Loucy (cell line): ENCODE data around the gene HDAC10.
A peak's percentile ranks its signal among the peaks of the same experiment; 100 is the strongest.

Experiments used
- H2AFZ ChIP-seq: fragments of 200-600 bp; sonication (generic); 2 replicates; pipeline ENCODE4 v1.6.0; 2016; ENCODE audit warnings: antibody characterized with exemption, mild to moderate bottlenecking, low read length, moderate library complexity
- H3F3A ChIP-seq: fragments of 200-600 bp; 2 replicates; pipeline ENCODE4 v1.6.0; 2016; ENCODE audit warnings: antibody characterized with exemption, low read depth, mild to moderate bottlenecking
- H3K27me3 ChIP-seq: fragments of 200-600 bp; sonication (generic); 2 replicates; pipeline ENCODE4 v1.6.1; 2014; ENCODE audit warnings: low read length, mild to moderate bottlenecking; ENCODE audit not compliant: insufficient read depth, poor library complexity, severe bottlenecking
- H3K36me3 ChIP-seq: fragments of 200-600 bp; sonication (generic); 2 replicates; pipeline ENCODE4 v1.6.1; 2016; ENCODE audit warnings: low read length; ENCODE audit not compliant: insufficient read depth
- H3K4me1 ChIP-seq: fragments of 200-600 bp; sonication (generic); 2 replicates; pipeline ENCODE4 v1.5.1; 2014; ENCODE audit warnings: low read length, mild to moderate bottlenecking; ENCODE audit not compliant: insufficient read depth, poor library complexity, severe bottlenecking
- H3K4me2 ChIP-seq: fragments of 200-600 bp; sonication (generic); 2 replicates; pipeline ENCODE4 v1.6.0; 2014; ENCODE audit warnings: antibody characterized with exemption, low read length, low read depth, mild to moderate bottlenecking; ENCODE audit not compliant: poor library complexity, severe bottlenecking
- H3K4me3 ChIP-seq: fragments of 200-600 bp; sonication (generic); 2 replicates; pipeline ENCODE4 v1.5.1; 2014; ENCODE audit warnings: low read length, mild to moderate bottlenecking, mixed read lengths; ENCODE audit not compliant: poor library complexity, severe bottlenecking
- H3K79me2 ChIP-seq: fragments of 200-600 bp; sonication (generic); 2 replicates; pipeline ENCODE4 v1.6.1; 2014; ENCODE audit warnings: low read length; ENCODE audit not compliant: insufficient read depth
- H3K9ac ChIP-seq: fragments of 200-600 bp; sonication (generic); 2 replicates; pipeline ENCODE4 v1.6.0; 2014; ENCODE audit warnings: mild to moderate bottlenecking, low read depth, low read length, moderate library complexity; ENCODE audit not compliant: poor library complexity, severe bottlenecking
- H3K9me2 ChIP-seq: fragments of 200-600 bp; sonication (generic); replicated peaks from 2 replicates; pipeline ENCODE4 v1.6.1; 2016; ENCODE audit warnings: low read depth, low read length, mixed read lengths
- H3K9me3 ChIP-seq: fragments of 200-600 bp; sonication (generic); 2 replicates; pipeline ENCODE4 v1.6.1; 2014; ENCODE audit warnings: mild to moderate bottlenecking, antibody characterized with exemption, low read length, low read depth; ENCODE audit not compliant: insufficient read depth
- H4K20me1 ChIP-seq: fragments of 200-600 bp; sonication (generic); 2 replicates; pipeline ENCODE4 v1.6.0; 2014; ENCODE audit warnings: antibody characterized with exemption, low read length, mild to moderate bottlenecking; ENCODE audit not compliant: insufficient read depth, poor library complexity, severe bottlenecking
- EZH2phosphoT487 ChIP-seq: fragments of 200-600 bp; IDR thresholded peaks from 2 replicates; pipeline ENCODE4 v1.6.1; 2018; ENCODE audit warnings: antibody characterized with exemption, mild to moderate bottlenecking, moderate library complexity, borderline replicate concordance
- TF ChIP-seq, protein P1 (sequence below): fragments of 200-600 bp; sonication (generic); conservative IDR thresholded peaks from 2 replicates; pipeline ENCODE4 v1.5.1; 2014; ENCODE audit warnings: mild to moderate bottlenecking, antibody characterized with exemption, low read length

The HDAC10 gene

DNA sequence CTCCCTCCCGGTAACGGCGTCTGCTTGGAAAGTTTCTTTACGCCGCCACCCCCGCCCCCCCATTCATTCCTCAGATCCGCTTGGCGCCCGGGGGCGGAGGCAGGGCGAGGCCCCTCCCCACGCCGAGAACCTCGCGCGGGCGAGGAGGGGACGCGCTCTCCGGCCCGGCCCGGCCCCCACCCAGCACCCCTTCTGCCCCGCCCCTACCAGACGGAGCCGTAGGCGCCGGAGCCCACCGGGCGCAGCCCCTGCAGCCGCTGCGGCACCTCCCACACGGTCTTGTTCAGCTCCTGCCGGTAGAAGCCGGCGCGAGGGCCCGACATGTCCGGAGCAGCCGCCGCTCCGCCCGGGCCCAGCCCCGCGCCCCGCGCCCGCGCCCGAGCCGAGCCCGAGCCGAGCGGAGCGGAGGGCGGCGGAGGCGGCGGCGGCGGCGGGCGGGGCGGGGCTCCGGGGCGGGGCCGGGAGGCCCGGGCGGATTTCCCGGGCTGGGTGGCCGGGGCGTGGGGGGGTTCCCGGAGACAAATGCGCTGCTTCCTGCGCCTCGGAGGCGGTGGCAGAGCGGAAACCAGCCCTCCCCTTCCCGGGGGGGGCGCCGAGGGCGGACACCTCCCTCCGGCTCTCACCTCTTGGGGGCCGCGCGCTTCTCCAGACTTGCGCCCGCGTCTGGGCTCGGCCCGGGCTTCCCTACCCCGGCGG is 19.1 kb upstream of the HDAC10 start, which contains the start of gene MAPK11:
MAPK11 (minus strand) TSS at position 411 of the 696 bp plus-strand sequence; CDS start at position 323, 88 bp downstream.
- H3K27me3 ChIP-seq, result no peaks in the 10 kb centered on the region
- no peaks in the 10 kb centered on the region for H3K9me2 ChIP-seq
- H2AFZ ChIP-seq, result no peak within 1 kb of the TSS
- peak within 1 kb of the TSS; percentile 59 for H3K4me3 ChIP-seq
- no peak within 1 kb of the TSS for H3K9ac ChIP-seq
- no peaks in the 10 kb centered on the region for H3K79me2 ChIP-seq
- peak within 1 kb of the TSS; percentile 64 for H3K4me2 ChIP-seq
- H3K9me3 ChIP-seq, result no peaks in the 10 kb centered on the region; the same call in 1 of the 2 replicates
- H3F3A ChIP-seq, result no peaks in the 10 kb centered on the region
- H3K36me3 ChIP-seq, result no peaks in the 10 kb centered on the region
- H4K20me1 ChIP-seq, result no peaks in the 10 kb centered on the region
- H3K4me1 ChIP-seq, result peaks cover 8% of the 10 kb centered on the region
- TF ChIP-seq EZH2phosphoT487, result no peak
- TF ChIP-seq, protein P1, sequence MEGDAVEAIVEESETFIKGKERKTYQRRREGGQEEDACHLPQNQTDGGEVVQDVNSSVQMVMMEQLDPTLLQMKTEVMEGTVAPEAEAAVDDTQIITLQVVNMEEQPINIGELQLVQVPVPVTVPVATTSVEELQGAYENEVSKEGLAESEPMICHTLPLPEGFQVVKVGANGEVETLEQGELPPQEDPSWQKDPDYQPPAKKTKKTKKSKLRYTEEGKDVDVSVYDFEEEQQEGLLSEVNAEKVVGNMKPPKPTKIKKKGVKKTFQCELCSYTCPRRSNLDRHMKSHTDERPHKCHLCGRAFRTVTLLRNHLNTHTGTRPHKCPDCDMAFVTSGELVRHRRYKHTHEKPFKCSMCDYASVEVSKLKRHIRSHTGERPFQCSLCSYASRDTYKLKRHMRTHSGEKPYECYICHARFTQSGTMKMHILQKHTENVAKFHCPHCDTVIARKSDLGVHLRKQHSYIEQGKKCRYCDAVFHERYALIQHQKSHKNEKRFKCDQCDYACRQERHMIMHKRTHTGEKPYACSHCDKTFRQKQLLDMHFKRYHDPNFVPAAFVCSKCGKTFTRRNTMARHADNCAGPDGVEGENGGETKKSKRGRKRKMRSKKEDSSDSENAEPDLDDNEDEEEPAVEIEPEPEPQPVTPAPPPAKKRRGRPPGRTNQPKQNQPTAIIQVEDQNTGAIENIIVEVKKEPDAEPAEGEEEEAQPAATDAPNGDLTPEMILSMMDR, result no peak

DNA sequence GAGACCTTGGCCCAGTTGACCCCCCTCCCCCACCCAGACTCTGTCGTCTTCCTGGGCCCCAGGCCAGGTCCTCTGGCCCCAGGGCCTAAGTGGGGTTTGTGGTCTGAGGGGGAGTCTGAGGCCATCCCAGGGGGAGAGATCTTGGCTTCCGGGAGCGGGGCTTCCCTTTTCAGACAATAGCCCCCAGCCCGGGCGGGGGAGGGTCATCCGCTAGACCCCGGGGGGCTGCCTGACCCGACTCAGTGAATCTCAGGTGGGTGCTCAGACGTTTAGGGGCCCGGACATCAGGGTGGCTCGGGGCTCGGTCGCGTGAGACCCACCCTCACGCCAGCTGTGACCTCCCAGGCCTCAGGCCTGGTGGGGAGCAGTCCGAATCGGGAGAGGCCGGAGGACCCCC is 18.5 kb upstream of the HDAC10 start:
- Histone ChIP-seq H3K4me3 (peak overlapping the region; percentile 48), H3K36me3 (no peaks in the 10 kb centered on the region), H3K27me3 (no peaks in the 10 kb centered on the region), H3K4me1 (peaks cover 8% of the 10 kb centered on the region), H3K4me2 (peak overlapping the region; percentile 42), H3F3A (no peaks in the 10 kb centered on the region), H3K9ac (no peak overlapping the region), H3K79me2 (no peaks in the 10 kb centered on the region), H3K9me3 (no peaks in the 10 kb centered on the region; the same call in 1 of the 2 replicates), H4K20me1 (no peaks in the 10 kb centered on the region), H3K9me2 (no peaks in the 10 kb centered on the region), H2AFZ (no peak overlapping the region)
- TF ChIP-seq, protein P1, result no peak
- no peak for TF ChIP-seq EZH2phosphoT487

DNA sequence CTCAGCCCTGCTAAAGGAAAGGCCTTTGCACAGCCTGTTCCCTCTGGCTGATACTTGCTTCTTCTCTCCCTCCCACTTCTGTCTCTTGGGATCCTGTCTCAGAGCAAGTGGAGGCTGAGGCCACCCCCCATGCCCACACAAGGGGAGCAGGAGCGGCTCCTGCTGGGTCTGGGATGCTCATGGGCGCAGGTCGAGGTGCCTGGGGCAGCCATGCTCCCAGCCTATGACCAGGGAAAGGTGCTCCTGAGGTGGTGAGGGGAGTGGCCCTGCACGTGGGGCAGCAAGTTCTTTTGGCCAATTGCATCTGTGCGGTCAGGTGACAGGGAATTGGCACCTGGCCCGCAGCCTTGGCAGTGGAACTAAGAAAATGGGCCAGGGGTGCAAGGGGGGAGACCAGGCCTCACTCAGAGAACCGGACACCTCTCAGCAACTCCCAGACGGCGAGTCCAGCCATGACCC is 17.6 kb upstream of the HDAC10 start:
- H3K36me3 ChIP-seq, result no peaks in the 10 kb centered on the region
- H3K79me2 ChIP-seq, result no peaks in the 10 kb centered on the region
- no peaks in the 10 kb centered on the region for H4K20me1 ChIP-seq
- H3K4me1 ChIP-seq, result peaks cover 8% of the 10 kb centered on the region
- H3K4me3 ChIP-seq, result no peak overlapping the region
- TF ChIP-seq, protein P1, result no peak
- TF ChIP-seq EZH2phosphoT487, result no peak
- H3K9me2 ChIP-seq, result no peaks in the 10 kb centered on the region
- no peaks in the 10 kb centered on the region for H3K27me3 ChIP-seq
- H3K4me2 ChIP-seq, result no peak overlapping the region
- H3F3A ChIP-seq, result no peaks in the 10 kb centered on the region
- H3K9me3 ChIP-seq, result no peaks in the 10 kb centered on the region; the same call in 1 of the 2 replicates
- no peak overlapping the region for H3K9ac ChIP-seq
- no peak overlapping the region for H2AFZ ChIP-seq
